Measurements from ENCODE around the gene EZR.

- no peak for TF ChIP-seq POLR2A (IDR thresholded peaks at IDR 0.05)
- TF ChIP-seq, protein P1, sequence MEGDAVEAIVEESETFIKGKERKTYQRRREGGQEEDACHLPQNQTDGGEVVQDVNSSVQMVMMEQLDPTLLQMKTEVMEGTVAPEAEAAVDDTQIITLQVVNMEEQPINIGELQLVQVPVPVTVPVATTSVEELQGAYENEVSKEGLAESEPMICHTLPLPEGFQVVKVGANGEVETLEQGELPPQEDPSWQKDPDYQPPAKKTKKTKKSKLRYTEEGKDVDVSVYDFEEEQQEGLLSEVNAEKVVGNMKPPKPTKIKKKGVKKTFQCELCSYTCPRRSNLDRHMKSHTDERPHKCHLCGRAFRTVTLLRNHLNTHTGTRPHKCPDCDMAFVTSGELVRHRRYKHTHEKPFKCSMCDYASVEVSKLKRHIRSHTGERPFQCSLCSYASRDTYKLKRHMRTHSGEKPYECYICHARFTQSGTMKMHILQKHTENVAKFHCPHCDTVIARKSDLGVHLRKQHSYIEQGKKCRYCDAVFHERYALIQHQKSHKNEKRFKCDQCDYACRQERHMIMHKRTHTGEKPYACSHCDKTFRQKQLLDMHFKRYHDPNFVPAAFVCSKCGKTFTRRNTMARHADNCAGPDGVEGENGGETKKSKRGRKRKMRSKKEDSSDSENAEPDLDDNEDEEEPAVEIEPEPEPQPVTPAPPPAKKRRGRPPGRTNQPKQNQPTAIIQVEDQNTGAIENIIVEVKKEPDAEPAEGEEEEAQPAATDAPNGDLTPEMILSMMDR (IDR thresholded peaks at IDR 0.05) = no peak
- no peak for TF ChIP-seq EP300 (IDR thresholded peaks at IDR 0.05)
Measured at GRCh38 chr6:158774717-158775449, 44.3 kb downstream of the EZR start.

Data from tibial nerve (tissue), 4 donors.